Umbilical cord (tissue), 2 donors: ENCODE measurements around the gene IKZF3. TPM values are rescaled to one million over a fixed set of nuclear protein-coding genes. Genes with fewer than 3 reads are reported as not detected.
A peak's percentile ranks its signal among the peaks of the same experiment; 100 is the strongest.
"Not testable (repeated sequence)": the region's sequence is repeated elsewhere in the genome, so short reads cannot be mapped to it uniquely, and the experiment has no call there.

Experiments
- DNase-seq: peaks from one replicate; pipeline ENCODE4 v3.0.0-alpha.2; 2015; ENCODE audit warnings: low spot score
- total RNA-seq: library from RNA; depleted of rRNA; stranded (reverse); fragments of >200 nt; gene quantifications from one replicate; pipeline ENCODE4 v1.2.3, GENCODE V29; 2014; ENCODE audit warnings: low replicate concordance; ENCODE audit not compliant: insufficient read depth

IKZF3 gene
- total RNA-seq, 1 donor from 2014 or later = 3.4 TPM

DNA sequence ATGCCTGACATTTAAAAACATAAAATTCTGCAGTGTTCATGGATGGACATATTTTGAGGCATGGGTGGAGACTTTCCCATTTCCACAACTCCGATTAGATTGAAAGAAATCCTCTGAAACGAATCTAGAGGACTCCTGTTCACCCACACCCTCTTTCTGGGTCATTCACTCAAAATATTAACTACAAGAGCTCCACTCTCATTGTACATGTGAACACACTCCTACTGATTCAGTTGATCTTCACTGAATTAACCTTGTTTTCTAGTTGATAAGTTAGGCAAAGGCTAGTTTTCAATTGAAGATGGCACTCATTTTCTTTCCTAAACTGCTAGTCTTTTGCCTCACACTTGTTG lies 82.3 kb downstream of the IKZF3 start:
- DNase-seq = no peak

- DNase-seq = no peak
Measured at GRCh38 chr17:39781031-39781860, 82.9 kb downstream of the IKZF3 start.

- DNase-seq = no peak
Measured at GRCh38 chr17:39777534-39778365, 86.4 kb downstream of the IKZF3 start.

DNA sequence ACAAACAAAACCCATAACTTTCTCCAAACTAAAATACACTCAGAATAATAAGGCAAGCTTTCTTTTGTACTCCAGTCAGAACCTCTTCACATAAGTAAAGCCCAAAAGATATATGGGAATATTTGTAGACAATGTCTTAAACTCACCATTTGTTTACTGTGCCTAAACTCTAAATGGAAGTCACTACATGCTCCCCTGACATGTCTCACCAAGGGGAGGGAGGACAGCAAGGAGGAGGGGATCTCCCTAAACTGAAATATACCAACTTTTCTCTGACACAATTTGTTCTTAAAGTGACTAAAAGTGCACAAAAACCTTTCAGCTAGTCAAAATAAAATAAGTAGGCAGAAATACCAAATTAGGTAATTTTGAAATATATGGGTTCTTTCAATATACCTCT lies 87.9 kb downstream of the IKZF3 start:
- no peak for DNase-seq

DNA sequence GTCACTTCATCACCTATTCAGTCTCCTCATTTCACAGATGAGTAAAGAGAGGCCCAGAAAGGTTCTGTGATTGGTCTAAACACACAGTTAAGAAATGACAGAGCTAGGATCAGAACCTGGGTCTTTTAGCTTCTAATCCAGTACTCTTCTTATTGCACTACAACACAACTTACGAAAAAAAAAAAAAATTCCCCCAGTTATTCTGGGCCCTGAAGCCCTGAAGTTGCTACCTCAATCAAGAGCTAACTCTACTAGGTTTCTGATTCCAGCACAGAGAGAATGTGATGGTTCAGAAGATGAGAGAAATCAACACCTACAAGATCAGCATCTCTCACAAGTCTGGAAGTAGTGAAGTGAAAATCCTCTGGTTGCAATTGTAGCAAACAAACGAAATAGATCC lies 89.1 kb downstream of the IKZF3 start:
- DNase-seq = no peak

DNA sequence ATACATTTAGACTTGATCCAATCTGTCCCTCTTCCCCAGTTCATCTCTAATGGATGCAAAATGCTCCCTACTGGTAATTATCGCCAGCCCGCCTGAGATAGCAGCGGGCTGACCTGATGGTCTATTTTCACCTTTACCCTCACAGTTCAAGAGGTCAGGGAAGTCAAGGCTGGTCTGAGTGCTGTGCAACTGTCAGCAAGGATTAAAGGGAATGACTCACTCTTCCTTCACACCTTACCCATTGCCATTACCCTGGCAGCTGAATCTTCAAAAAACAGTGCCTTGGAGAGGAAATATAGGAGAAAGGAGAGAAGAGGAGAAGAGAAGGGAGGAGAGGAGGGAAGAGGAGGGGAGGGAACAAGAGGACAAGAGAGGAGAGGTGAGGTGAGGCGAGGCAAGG lies 90.1 kb downstream of the IKZF3 start:
- DNase-seq = no peak

DNA sequence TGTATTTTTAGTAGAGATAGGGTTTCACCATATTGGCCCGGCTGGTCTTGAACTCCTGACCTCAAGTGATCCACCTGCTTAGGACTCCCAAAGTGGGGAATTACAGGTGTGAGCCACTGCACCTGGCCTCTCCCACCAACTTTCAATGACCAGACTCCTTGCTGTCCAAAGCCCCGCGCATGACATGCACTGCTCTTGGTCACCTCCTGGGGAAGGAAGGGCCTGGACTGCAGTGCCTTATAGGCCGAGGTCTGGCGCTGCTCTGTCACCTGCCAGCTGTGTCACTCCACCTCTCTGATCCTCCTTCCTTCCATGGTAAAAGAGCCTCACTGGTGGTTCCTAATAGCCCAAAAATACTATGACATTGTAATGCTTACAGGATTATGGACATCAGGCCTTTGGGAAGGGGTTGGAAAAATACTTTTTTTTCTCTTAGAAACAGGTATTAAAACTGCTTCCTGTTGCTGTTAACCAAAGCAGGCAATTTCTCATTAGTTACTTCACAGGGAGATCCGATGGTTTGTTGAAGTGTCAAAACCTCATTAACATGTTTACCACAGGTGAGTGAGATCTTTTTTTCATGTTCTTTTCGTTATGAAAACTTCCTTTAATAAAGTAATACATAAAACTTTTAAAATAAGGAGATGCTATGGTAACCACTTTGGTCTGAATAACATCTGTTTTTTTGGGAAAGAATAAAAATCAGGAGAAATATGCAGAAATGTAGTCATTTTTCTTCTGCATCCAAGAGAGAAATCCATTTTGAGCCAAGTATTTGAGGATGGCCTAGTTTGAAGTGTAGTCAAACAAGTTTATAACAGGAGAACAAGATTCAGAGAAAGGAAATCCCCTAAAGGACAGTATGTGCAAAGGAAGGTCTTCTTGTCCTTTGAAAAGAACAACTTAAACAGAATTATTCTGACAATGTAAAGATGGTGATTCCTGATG lies 90.9 kb downstream of the IKZF3 start:
- no peak for DNase-seq

DNA sequence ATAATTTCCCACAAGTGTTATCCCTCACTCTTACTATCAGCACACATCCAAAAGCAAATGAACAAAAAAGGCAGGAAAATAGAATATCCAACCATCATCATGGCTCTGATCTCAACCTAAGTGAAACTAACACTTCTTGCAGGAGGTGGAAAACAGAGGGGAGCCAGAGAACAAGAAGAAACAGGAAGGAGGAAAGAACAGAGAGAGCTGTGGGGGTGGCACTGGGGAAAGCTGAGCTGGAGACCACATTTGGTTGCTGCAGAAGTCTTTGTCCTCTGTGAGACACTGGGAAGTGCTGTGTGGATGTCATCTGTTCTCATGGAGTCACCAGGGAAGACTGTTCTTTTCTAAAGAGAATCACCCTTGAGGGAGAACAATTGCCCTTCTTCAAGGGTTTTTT lies 91.7 kb downstream of the IKZF3 start:
- DNase-seq = no peak

GRCh38 chr17:39769974-39770587 lies 94.0 kb downstream of the IKZF3 start:
- peak; percentile 37 for DNase-seq

GRCh38 chr17:39767147-39767546 lies 97.0 kb downstream of the IKZF3 start:
- DNase-seq = no peak

DNA sequence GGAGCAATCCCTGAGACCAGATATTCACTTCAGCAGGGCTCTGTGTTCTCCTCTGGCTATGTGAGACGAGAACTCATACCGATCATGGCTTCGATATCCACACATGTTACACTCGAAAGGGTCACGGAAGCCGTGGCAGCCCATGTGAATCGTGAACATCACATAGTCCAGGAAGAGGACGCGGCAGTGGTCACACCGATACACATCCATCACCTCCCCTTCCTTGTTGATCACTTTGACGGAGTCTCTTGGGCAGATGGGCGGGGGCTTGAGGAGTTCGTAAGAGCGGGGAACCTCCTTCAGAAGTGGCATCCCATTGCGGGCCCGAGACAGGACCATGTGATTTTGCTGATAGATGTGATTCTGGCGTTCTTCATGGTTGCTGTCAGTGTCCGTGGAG lies 98.3 kb downstream of the IKZF3 start:
- no peak for DNase-seq

DNA sequence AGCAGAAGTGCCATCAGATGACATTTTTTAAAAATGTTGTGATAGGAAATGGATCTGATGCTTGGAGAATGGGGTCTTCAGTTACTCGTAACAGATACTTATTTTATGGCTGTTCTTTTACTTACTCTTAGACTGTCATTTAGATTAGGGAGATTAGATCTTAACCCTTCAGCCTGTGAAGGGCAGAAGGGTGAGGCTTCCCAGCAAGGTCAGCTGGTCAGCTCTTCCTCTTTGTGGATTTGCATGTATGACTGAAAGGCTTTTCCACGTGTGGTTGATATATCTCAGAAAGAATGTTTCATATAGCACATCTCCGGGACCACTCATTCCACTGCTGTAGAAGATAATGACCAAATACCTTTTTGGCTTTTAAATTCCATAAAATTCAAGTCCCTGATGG lies 98.9 kb downstream of the IKZF3 start:
- no peak for DNase-seq

GRCh38 chr17:39764171-39764570 lies 99.9 kb downstream of the IKZF3 start:
- not testable (repeated sequence) for DNase-seq

DNA sequence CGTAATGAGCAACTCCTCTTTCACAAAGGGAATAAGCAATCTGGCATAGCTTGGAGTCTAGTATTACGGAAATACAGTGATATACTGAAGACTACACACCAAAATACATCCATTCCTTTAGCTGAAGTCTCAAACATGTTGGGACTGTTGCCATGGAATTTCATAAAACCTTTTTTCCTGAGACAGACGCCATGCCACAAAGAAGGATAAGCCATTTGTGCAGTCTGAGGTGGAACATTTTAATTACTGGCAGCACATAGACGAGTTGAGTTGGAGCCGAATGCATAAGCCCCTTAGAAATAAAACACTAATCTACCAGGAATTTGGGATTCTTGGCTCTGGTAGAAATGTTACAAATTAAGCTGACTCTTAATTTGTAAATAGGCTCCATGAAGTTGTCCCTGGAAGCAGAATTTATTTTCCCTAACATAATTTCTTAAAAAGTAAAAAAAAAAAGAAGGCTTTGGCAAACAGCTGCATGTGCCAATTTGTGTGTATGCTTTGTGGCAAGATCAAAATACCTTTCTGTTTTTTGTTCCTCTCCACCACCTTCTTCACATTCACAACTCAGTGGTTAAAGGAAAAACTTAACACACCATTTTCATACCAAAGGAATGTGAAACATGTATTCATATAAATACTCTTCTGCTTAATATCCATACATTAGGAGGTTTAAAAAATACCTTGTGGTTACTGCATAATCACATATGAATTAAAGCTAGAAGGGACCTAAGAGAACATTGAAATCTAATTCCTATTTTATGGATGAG lies 100.9 kb downstream of the IKZF3 start:
- peak; percentile 48 for DNase-seq

- no peak for DNase-seq
Measured at GRCh38 chr17:39761861-39762496, 102.1 kb downstream of the IKZF3 start.

DNA sequence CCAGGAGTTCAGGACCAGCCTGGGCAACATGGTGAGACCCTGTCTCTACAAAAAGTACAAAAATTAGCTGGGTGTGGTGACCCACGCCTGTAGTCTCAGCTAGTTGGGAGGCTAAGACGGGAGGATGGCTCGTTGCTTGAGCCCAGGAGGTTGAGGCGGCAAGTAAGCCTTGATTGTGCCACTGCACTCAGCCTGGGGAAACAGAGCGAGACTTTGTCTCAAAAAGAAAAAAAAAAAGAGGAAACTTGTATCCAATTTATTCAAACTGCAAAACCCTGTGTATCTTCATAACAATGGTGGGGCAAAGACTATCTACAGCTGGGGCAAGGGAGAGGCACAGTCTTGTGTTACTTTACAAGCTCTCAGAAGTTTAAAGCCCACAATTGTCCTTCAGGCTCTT lies 104.9 kb downstream of the IKZF3 start:
- no peak for DNase-seq

- no peak for DNase-seq
Measured at GRCh38 chr17:39757931-39758873, 105.9 kb downstream of the IKZF3 start.

GRCh38 chr17:39757176-39757662 lies 106.9 kb downstream of the IKZF3 start:
- no peak for DNase-seq
